ENCODE data around the gene LDLRAD4.

Gene LDLRAD4

DNA sequence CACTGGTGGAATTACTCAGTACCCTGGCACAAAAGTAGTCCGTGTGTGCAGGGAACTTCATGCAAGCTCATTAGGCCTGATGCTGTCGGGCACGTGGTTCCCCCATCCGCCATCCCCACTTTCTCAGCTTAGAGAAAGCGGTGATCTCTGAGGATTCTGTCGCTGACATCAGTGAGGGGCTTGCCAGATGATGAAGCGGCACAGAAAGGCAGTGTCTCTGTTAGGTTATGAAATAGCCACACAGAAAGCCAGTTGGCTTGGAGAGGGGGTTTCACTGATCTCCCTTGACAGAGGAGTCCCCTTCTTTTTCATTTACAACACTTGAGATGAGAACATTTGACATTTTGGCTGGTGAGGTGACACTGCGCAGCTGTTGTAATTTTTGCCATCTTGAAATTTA, 328.1 kb downstream of the LDLRAD4 start:
- DNase-seq: no peak

GRCh38 chr18:13547347-13547746, 328.8 kb downstream of the LDLRAD4 start:
- no peak for DNase-seq

- DNase-seq: no peak
Observed at GRCh38 chr18:13548106-13548819, 329.7 kb downstream of the LDLRAD4 start.

DNA sequence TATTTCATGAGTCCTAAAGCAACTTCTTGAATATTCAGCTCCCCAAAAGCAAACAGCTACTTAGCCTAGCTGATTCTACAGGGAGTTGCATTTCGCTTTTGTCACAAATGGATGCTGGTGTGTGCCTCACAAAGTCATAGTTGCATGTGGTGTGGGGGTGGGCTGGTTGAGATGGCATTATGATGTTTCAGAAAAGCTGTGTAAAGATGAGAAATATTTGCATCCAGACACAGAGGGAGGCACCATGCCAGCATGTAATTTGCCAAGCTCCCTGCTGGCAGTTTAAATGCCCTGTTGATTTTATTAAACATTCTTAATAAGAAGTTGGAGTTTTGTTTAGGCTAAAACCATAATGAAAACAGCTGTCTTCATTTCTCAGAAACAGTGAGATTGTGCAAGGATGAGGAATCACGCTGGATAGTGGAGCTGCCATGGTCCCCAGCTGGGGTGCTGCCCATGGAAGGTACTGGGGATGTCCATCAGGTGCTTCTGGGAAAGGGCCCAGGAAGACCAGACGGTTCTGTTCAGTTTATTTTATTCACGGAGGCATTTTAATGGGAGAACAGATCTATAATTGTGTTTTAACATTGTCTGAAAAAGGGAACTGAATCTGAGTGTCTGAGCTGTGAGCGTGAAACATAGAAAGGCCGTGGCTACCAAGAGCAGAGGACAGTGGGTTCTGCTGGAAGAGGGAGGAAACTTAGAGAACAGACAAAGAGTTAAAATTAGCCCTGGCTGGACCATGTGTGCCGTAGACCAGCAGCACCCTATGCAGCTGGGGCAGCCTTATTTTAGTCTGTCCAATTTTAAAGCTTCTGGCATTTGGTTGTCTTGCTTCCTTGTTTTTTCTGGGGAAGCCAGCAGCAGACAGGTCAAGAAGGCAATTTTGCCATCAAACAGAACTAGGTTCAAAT, 330.7 kb downstream of the LDLRAD4 start:
- DNase-seq: no peak

DNA sequence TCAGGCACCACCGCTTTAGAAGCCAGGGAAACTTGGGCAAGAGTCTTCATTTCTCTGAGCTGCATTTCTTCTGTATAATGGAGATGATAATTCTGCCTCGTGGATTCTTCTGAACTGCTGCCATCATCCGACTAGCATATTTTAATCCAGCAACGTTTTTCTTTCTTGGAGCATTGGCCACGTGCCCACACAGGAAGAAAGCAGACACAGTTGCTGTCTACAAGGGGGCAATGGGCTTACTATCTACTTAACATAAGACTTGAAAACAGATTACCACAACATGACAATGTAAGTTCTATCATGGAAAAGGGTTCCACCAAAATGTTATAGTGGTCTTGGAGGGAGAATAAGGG, 331.3 kb downstream of the LDLRAD4 start:
- no peak for DNase-seq

GRCh38 chr18:13550418-13551304, 332.1 kb downstream of the LDLRAD4 start:
- no peak for DNase-seq

- no peak for DNase-seq
Observed at GRCh38 chr18:13551305-13551603, 332.7 kb downstream of the LDLRAD4 start.

DNA sequence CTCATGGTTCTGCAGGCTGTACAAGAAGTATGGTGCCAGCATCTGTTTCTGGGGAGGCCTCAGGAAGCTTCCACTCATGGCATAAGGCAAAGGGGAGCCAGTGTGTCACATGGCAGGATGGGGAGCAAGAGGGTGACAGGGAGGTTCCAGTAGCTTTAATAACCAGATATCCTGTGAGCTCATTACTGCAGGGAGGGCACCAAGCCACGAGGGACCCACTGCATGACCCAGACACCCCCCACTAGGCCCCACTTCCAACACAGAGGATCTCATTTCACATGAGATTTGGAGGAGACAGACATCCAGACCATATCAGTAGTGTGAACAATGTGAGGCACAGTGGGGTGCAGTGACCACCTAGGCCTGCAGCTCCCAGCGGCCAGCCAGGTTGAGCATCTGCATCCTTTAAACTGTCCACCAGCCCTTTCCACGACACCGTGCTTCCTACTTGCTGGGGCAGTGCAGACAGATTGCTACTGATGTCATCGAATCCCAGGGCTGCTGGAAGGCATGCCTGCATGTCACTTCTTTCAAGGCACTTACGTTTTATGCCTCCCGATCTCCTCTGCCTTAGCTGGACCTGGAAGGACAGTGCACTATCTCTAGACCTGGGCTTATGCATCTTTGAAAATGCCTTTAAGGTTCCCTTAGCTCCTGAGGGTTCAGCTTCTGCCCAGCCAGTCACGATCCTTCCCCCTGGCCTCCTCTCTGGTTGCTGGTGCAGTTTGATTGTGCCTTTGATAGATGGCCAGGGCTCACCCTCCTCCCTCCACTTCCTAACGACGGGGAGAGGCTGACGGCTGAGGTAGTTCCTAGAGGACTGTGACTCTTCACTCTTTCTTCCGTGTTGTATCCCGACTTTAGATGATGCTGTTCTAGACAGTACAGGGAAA, 333.5 kb downstream of the LDLRAD4 start:
- no peak for DNase-seq

- no peak for DNase-seq
Observed at GRCh38 chr18:13553449-13553848, 334.9 kb downstream of the LDLRAD4 start.

- no peak for DNase-seq
Observed at GRCh38 chr18:13555192-13555591, 336.6 kb downstream of the LDLRAD4 start.

GRCh38 chr18:13555865-13556264, 337.3 kb downstream of the LDLRAD4 start:
- no peak for DNase-seq

GRCh38 chr18:13556502-13556901, 337.9 kb downstream of the LDLRAD4 start:
- no peak for DNase-seq

GRCh38 chr18:13558124-13558523, 339.6 kb downstream of the LDLRAD4 start:
- DNase-seq: no peak

- no peak for DNase-seq
Observed at GRCh38 chr18:13558790-13559189, 340.2 kb downstream of the LDLRAD4 start.

DNA sequence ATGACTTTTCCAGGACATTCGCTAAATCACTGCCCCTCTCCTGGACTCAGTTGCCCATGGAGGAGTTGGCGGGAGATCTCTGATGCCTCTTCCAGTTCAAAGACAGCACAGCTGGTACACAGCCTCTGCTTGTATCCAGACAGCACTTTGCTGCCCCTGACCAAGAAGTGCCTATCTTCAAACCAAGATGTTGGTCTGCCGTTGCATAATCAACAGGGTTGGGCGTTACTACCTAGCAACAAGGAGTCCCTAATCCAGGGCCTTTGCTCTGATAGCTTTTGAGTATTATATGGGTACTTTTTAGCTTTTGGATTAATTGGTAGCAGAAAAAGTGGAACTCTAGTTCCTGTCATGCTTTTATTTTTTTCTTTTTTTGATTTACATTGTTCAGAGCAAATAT, 341.2 kb downstream of the LDLRAD4 start:
- DNase-seq: no peak

DNA sequence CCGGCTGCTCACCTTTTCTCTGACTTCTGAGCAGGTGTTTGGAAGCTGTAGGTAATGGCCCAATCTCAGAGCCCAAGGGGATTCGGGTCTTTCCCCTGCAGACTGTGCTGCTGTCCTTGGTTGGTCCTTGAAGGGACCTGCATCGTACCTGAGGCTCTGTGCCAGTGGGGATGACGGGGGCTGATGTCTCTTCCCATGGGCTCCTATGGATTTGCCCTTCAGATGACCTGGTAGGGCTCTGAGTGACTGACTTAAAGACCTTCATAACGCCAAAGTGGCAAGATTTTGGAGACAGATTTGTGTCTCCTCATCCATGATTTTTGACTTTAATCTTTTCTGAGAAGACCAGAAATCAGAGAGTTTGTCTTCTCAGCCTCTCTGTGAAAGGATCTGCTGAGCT, 341.7 kb downstream of the LDLRAD4 start:
- no peak for DNase-seq

DNA sequence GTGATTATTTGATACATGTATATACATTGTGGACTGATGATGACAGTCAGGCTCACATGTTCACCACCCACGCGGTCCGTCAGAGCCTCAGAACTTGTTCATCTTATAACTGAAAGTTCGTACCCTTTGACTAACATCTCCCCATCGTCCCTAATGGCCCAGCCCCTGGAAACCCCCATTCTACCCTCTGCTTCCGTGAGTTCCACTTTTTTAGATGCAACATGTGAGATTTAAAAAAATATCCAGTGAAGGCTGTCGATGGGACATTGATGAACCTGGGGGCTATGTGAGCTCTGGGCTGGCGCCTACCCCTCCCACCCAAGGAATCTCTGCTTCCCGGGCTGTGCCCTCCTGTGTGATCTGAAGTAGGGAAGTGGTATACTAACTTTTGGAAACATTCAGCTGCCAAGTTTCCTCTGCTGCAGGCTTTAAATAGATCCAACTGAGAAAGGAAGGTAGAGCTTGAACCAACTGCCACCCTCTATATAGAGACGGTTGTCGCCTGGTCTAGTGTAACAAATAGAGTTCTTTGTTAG, 344.0 kb downstream of the LDLRAD4 start:
- no peak for DNase-seq

GRCh38 chr18:13563390-13563805, 344.8 kb downstream of the LDLRAD4 start:
- DNase-seq: no peak

DNA sequence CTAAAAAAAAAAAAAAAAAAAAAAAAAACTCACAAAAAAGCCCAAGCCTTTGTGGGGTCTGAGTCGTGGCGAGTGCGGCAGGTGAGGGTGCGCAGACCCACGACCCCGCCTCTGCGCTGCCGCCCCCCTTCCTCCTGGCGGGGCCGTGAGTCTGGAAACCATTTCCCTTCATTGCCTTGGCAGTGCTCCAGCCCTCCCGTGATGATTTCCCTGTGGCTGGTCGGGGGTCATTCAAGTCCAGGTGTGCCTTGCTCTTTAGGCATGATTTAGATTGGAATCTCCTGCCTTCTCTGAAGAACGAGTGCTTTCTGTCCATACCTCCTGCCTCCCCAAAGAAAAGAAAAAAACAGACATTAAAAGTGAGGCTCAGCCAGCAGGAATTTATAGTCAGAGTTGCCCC, 346.0 kb downstream of the LDLRAD4 start:
- DNase-seq: no peak

GRCh38 chr18:13565228-13565627, 346.7 kb downstream of the LDLRAD4 start:
- no peak for DNase-seq

DNA sequence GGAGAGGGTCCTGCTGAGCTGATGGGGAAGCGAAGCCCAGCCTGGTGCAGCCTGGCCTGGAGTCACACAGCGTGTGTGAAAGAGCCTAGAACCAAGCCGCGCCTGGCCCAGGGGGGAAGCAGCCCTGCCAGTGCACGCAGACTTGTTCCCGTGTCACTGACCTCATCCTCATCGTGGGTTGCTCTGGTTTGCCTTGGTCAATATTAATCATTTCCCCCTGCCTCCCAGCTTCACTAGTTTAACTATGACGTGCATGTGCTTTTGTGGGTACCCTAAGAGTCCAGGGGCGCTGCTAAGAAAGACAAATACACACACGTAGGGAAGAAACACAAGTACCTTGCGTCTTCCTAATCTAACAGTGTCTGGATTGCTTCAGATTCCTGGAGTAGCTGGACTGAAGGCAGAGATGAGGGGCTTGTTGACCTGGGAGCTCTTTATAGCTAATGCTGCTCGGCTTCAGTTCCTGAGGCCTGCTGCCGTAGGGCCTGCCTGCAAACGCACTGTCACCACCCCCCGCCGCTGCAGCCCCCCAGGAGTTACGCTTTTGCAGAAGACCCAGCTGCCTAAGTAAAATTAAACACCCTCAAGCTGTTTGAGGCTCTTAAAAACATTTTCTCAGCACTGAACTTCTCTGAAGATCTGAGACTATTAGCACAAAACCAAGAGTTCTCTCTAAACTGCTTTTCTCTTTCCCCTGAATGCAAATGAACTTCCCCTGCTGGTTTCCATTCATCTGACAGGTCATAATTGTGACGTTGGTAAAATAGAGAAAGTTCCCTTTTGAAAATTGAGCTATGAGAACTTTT, 348.6 kb downstream of the LDLRAD4 start:
- no peak for DNase-seq

All from cortex of kidney (tissue), 1 donor.